Testis (tissue), 2 donors: Measurements from ENCODE around the gene MCUR1.

ENCODE experiments used
- POLR2A ChIP-seq: fragments of 450-650 bp; IDR thresholded peaks from one replicate; pipeline ENCODE4 v1.6.1; 2017; ENCODE audit warnings: antibody characterized with exemption, mild to moderate bottlenecking, moderate library complexity
- TF ChIP-seq, protein P1 (sequence below), 3 experiments: fragments of 450-650 bp in 2 of 3; fragments of 200-600 bp in 1 of 3; sonication (generic) in 1 of 3; IDR thresholded peaks; one replicate each; pipeline ENCODE4 v1.5.1; 2016 to 2019; ENCODE audit warnings: antibody characterized with exemption in 3 of 3, mild to moderate bottlenecking in 2 of 3, moderate library complexity in 1 of 3

DNA sequence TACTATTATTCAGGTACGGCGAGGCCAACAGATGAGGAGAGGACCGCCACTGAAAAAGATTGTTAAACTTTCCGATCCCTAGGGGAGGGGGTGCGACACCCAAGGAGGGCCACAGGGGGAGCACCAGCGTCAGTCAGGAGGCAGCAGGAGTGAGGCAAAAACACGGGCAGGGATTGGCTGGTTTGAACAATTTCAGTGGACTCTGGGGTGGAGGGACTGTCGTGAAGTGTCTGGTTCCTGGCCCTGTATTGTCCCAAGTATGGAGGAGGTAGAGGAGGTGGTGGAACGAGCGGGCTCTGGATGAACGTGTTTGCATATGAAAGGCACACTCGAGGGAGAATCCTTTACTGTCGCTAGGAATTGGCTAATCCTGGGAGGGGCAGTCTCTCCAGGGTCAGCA, 32.5 kb upstream of the MCUR1 start:
- no peak for TF ChIP-seq POLR2A
- TF ChIP-seq, protein P1, sequence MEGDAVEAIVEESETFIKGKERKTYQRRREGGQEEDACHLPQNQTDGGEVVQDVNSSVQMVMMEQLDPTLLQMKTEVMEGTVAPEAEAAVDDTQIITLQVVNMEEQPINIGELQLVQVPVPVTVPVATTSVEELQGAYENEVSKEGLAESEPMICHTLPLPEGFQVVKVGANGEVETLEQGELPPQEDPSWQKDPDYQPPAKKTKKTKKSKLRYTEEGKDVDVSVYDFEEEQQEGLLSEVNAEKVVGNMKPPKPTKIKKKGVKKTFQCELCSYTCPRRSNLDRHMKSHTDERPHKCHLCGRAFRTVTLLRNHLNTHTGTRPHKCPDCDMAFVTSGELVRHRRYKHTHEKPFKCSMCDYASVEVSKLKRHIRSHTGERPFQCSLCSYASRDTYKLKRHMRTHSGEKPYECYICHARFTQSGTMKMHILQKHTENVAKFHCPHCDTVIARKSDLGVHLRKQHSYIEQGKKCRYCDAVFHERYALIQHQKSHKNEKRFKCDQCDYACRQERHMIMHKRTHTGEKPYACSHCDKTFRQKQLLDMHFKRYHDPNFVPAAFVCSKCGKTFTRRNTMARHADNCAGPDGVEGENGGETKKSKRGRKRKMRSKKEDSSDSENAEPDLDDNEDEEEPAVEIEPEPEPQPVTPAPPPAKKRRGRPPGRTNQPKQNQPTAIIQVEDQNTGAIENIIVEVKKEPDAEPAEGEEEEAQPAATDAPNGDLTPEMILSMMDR (IDR thresholded peaks at IDR 0.05), result no peak
